HEK293T (cell line): ENCODE results near the gene SLC5A1.

ENCODE experiments used
- CTCF ChIA-PET: fragments of 350-600 bp; formaldehyde crosslinking; extraction: SDS; loops from one replicate; lab custom pipeline; 2021; ENCODE audit warnings: antibody characterized with exemption, inconsistent platforms; lab: Yijun Ruan, JAX
- POLR2A ChIA-PET: fragments of 350-600 bp; formaldehyde crosslinking; extraction: SDS; loops from one replicate; lab custom pipeline; 2020; ENCODE audit warnings: antibody characterized with exemption, inconsistent platforms; lab: Yijun Ruan, JAX
- DNase-seq: peaks from one replicate; pipeline ENCODE4 v3.0.0; 2012; ENCODE audit warnings: mixed read lengths; ENCODE audit errors: extremely low spot score
- ARNT ChIP-seq: fragments of 450-650 bp; IDR thresholded peaks from 2 replicates; pipeline ENCODE4 v1.6.1; 2017; ENCODE audit warnings: mild to moderate bottlenecking
- BHLHE40 ChIP-seq: fragments of 450-650 bp; IDR thresholded peaks from 2 replicates; pipeline ENCODE4 v1.6.1; 2016; ENCODE audit warnings: mild to moderate bottlenecking, moderate library complexity, borderline replicate concordance
- CTBP1 ChIP-seq: fragments of 450-650 bp; IDR thresholded peaks from 2 replicates; pipeline ENCODE4 v1.6.1; 2016; ENCODE audit warnings: borderline replicate concordance
- ELF4 ChIP-seq: fragments of 450-650 bp; IDR thresholded peaks from 2 replicates; pipeline ENCODE4 v1.6.1; 2017; ENCODE audit warnings: antibody characterized with exemption
- FOXA1 ChIP-seq: fragments of 450-650 bp; IDR thresholded peaks from 2 replicates; pipeline ENCODE4 v1.6.1; 2016; ENCODE audit warnings: mild to moderate bottlenecking
- FOXK2 ChIP-seq: fragments of 450-650 bp; IDR thresholded peaks from 2 replicates; pipeline ENCODE4 v1.6.1; 2016; ENCODE audit warnings: mild to moderate bottlenecking
- FOXM1 ChIP-seq: fragments of 450-650 bp; IDR thresholded peaks from 2 replicates; pipeline ENCODE4 v1.6.1; 2017; ENCODE audit warnings: mild to moderate bottlenecking, borderline replicate concordance
- HDGF ChIP-seq: fragments of 450-650 bp; IDR thresholded peaks from 2 replicates; pipeline ENCODE4 v1.6.1; 2017; ENCODE audit warnings: antibody characterized with exemption, borderline replicate concordance
- L3MBTL2 ChIP-seq: fragments of 450-650 bp; conservative IDR thresholded peaks from 2 replicates; pipeline ENCODE4 v1.6.1; 2016; ENCODE audit warnings: mild to moderate bottlenecking
- LEF1 ChIP-seq: fragments of 450-650 bp; IDR thresholded peaks from 2 replicates; pipeline ENCODE4 v1.6.1; 2017; ENCODE audit warnings: mild to moderate bottlenecking, borderline replicate concordance
- NFRKB ChIP-seq: fragments of 450-650 bp; IDR thresholded peaks from 2 replicates; pipeline ENCODE4 v1.6.1; 2016; ENCODE audit warnings: mild to moderate bottlenecking, moderate library complexity
- PKNOX1 ChIP-seq: fragments of 450-650 bp; IDR thresholded peaks from 2 replicates; pipeline ENCODE4 v1.6.1; 2016
- SP1 ChIP-seq: fragments of 450-650 bp; IDR thresholded peaks from 2 replicates; pipeline ENCODE4 v1.6.1; 2017
- SUZ12 ChIP-seq: fragments of 450-650 bp; IDR thresholded peaks from 2 replicates; pipeline ENCODE4 v1.6.1; 2016; ENCODE audit warnings: mild to moderate bottlenecking
- TARDBP ChIP-seq: fragments of 450-650 bp; IDR thresholded peaks from 2 replicates; pipeline ENCODE4 v1.6.1; 2016
- ZNF384 ChIP-seq: fragments of 450-650 bp; IDR thresholded peaks from 2 replicates; pipeline ENCODE4 v1.6.1; 2016

The SLC5A1 gene

GRCh38 chr22:32120603-32121002 lies 77.5 kb downstream of the SLC5A1 start:
- TF ChIP-seq BHLHE40, result no peak
- no peak for TF ChIP-seq LEF1
- no peak for TF ChIP-seq CTBP1
- no peak for TF ChIP-seq PKNOX1
- ChIA-PET POLR2A (no interaction called here), CTCF (no interaction called here)
- no peak for DNase-seq

GRCh38 chr22:32122899-32123298 lies 79.8 kb downstream of the SLC5A1 start:
- ChIA-PET CTCF (no interaction called here), POLR2A (no interaction called here)
- DNase-seq, result no peak
- TF ChIP-seq LEF1, result no peak
- no peak for TF ChIP-seq SP1
- no peak for TF ChIP-seq HDGF
- TF ChIP-seq CTBP1, result no peak
- TF ChIP-seq TARDBP, result no peak
- TF ChIP-seq FOXA1, result no peak
- no peak for TF ChIP-seq SUZ12
- no peak for TF ChIP-seq ARNT
- no peak for TF ChIP-seq ZNF384
- TF ChIP-seq BHLHE40, result no peak

GRCh38 chr22:32123657-32124056 lies 80.6 kb downstream of the SLC5A1 start:
- DNase-seq, result no peak
- POLR2A ChIA-PET, result no interaction called here
- TF ChIP-seq CTBP1, result no peak
- no peak for TF ChIP-seq FOXA1
- no peak for TF ChIP-seq ZNF384
- no peak for TF ChIP-seq NFRKB
- TF ChIP-seq TARDBP, result no peak
- TF ChIP-seq L3MBTL2, result no peak
- no peak for TF ChIP-seq PKNOX1
- TF ChIP-seq ARNT, result no peak
- TF ChIP-seq ELF4, result no peak
- TF ChIP-seq SUZ12, result no peak
- TF ChIP-seq FOXK2, result no peak
- TF ChIP-seq HDGF, result no peak
- no peak for TF ChIP-seq SP1
- TF ChIP-seq LEF1, result no peak
- no peak for TF ChIP-seq FOXM1
- TF ChIP-seq BHLHE40, result no peak

GRCh38 chr22:32127904-32128303 lies 84.8 kb downstream of the SLC5A1 start:
- TF ChIP-seq PKNOX1, result no peak
- no peak for TF ChIP-seq FOXK2
- TF ChIP-seq BHLHE40, result no peak
- no peak for TF ChIP-seq FOXM1
- TF ChIP-seq FOXA1, result no peak
- no peak for TF ChIP-seq SUZ12
- no peak for TF ChIP-seq L3MBTL2
- TF ChIP-seq ZNF384, result no peak
- no peak for TF ChIP-seq HDGF
- ChIA-PET POLR2A (no interaction called here), CTCF (interaction anchor here (1.5 kb wide), 1 partner anchor 138 kb away, joined by 3 read pairs; no protein-coding TSS in a partner anchor)
- DNase-seq, result peak; percentile 27

More at GRCh38 chr22:32123657-32124056, 80.6 kb downstream of the SLC5A1 start:
- CTCF ChIA-PET, result no interaction called here

GRCh38 chr22:32130464-32130863 lies 87.4 kb downstream of the SLC5A1 start:
- CTCF ChIA-PET, result interaction anchor here (0.7 kb wide), 1 partner anchor 60 kb away, joined by 6 read pairs; no protein-coding TSS in a partner anchor

GRCh38 chr22:32132126-32132525 lies 89.1 kb downstream of the SLC5A1 start:
- CTCF ChIA-PET, result no interaction called here
- POLR2A ChIA-PET, result interaction anchor here (0.9 kb wide), 1 partner anchor 158 kb away, joined by 3 read pairs; no protein-coding TSS in a partner anchor
- no peak for TF ChIP-seq BHLHE40
- no peak for TF ChIP-seq TARDBP
- TF ChIP-seq SP1, result no peak
- no peak for TF ChIP-seq L3MBTL2
- TF ChIP-seq ZNF384, result no peak
- no peak for TF ChIP-seq ELF4
- no peak for TF ChIP-seq NFRKB
- TF ChIP-seq PKNOX1, result no peak
- TF ChIP-seq FOXM1, result no peak
- no peak for TF ChIP-seq CTBP1
- no peak for TF ChIP-seq LEF1
- no peak for TF ChIP-seq ARNT
- TF ChIP-seq SUZ12, result no peak
- TF ChIP-seq HDGF, result no peak
- no peak for TF ChIP-seq FOXK2
- no peak for TF ChIP-seq FOXA1
- DNase-seq, result no peak

More at GRCh38 chr22:32130464-32130863, 87.4 kb downstream of the SLC5A1 start:
- DNase-seq, result no peak
- POLR2A ChIA-PET, result no interaction called here
- no peak for TF ChIP-seq ARNT
- no peak for TF ChIP-seq ELF4
